CD4-positive, alpha-beta T cell treated with Interferon alpha-2 for 1 hour (primary cell): ENCODE measurements around the gene BCL11B.
A peak's percentile ranks its signal among the peaks of the same experiment; 100 is the strongest.
"Not testable (repeated sequence)": the region's sequence is repeated elsewhere in the genome, so short reads cannot be mapped to it uniquely, and the experiment has no call there.

Experiments
- DNase-seq, 2 donors: peaks; one replicate each; pipeline ENCODE4 v3.0.0-alpha.2; 2020 to 2022

Gene BCL11B

GRCh38 chr14:99236386-99237138 is 35.4 kb downstream of the BCL11B start:
- no peak for DNase-seq

- peak in 1 of 2 donors; percentile 45 for DNase-seq
Observed at GRCh38 chr14:99235582-99236320, 36.2 kb downstream of the BCL11B start.

GRCh38 chr14:99234961-99235571 is 36.9 kb downstream of the BCL11B start:
- peak in 1 of 2 donors; percentile 69 for DNase-seq

- DNase-seq, result peak in 1 of 2 donors; percentile 36
Observed at GRCh38 chr14:99234355-99234754, 37.6 kb downstream of the BCL11B start.

- DNase-seq, result no peak
Observed at GRCh38 chr14:99233222-99234035, 38.6 kb downstream of the BCL11B start.

GRCh38 chr14:99232714-99233214 is 39.2 kb downstream of the BCL11B start:
- peak in 1 of 2 donors; percentile 42 for DNase-seq

GRCh38 chr14:99231850-99232713 is 39.9 kb downstream of the BCL11B start:
- peak in 1 of 2 donors; percentile 49 for DNase-seq

GRCh38 chr14:99231161-99231849 is 40.7 kb downstream of the BCL11B start:
- DNase-seq, result peak in 1 of 2 donors; percentile 45

- DNase-seq, result peak; percentile 80 to 91
Observed at GRCh38 chr14:99230208-99231151, 41.5 kb downstream of the BCL11B start.

- peak; percentile 32 to 62 for DNase-seq
Observed at GRCh38 chr14:99229654-99230207, 42.3 kb downstream of the BCL11B start.

GRCh38 chr14:99228760-99229159 is 43.2 kb downstream of the BCL11B start:
- not testable (repeated sequence) for DNase-seq

GRCh38 chr14:99226687-99227086 is 45.3 kb downstream of the BCL11B start:
- no peak for DNase-seq

GRCh38 chr14:99225436-99226203 is 46.4 kb downstream of the BCL11B start:
- DNase-seq, result no peak

GRCh38 chr14:99224948-99225347 is 47.0 kb downstream of the BCL11B start:
- no peak for DNase-seq

GRCh38 chr14:99224116-99224910 is 47.7 kb downstream of the BCL11B start:
- DNase-seq, result no peak

- DNase-seq, result no peak
Observed at GRCh38 chr14:99221445-99221844, 50.6 kb downstream of the BCL11B start.

- no peak for DNase-seq
Observed at GRCh38 chr14:99217066-99217955, 54.7 kb downstream of the BCL11B start.
